Natural killer cell treated with Interleukin-12 subunit alpha and Interleukin-12 subunit beta and Interleukin-15 and Interleukin-18, amount 100 ng/mL, for 72 hours (primary cell): Measurements from ENCODE around the gene KCNJ1. TPM values are rescaled to one million over a fixed set of nuclear protein-coding genes. Genes with fewer than 3 reads are reported as not detected.

Experiments
- ATAC-seq, 2 donors: fragments of 150-1000 bp; cut with Tn5 transposase in 1 of 2; sonication (Bioruptor Pico), chemical (Tn5 transposase) in 1 of 2; 2 replicates each; pipeline ENCODE4 v1.10.0; 2021
- DNase-seq: peaks from one replicate; pipeline ENCODE4 v3.0.0; 2022; ENCODE audit warnings: low spot score
- H3K27ac Mint-ChIP-seq, 2 donors: 1 replicate in 1 of 2; 2 replicates in 1 of 2; pipeline ENCODE4 v1.8.0; 2022; ENCODE audit warnings: mixed read lengths in 2 of 2, mild to moderate bottlenecking in 1 of 2, moderate library complexity in 1 of 2
- H3K27me3 Mint-ChIP-seq, 2 donors: 1 replicate in 1 of 2; 2 replicates in 1 of 2; pipeline ENCODE4 v1.8.0; 2022; ENCODE audit warnings: mixed read lengths in 2 of 2
- H3K36me3 Mint-ChIP-seq: one replicate; pipeline ENCODE4 v1.8.0; 2022; ENCODE audit warnings: mixed read lengths
- H3K4me1 Mint-ChIP-seq, 2 donors: 1 replicate in 1 of 2; 2 replicates in 1 of 2; pipeline ENCODE4 v1.8.0; 2022; ENCODE audit warnings: low read depth in 2 of 2, mixed read lengths in 2 of 2, mild to moderate bottlenecking in 1 of 2
- H3K4me3 Mint-ChIP-seq: one replicate; pipeline ENCODE4 v1.8.0; 2022; ENCODE audit warnings: mixed read lengths
- H3K9me3 Mint-ChIP-seq: 2 replicates; pipeline ENCODE4 v1.8.0; 2022; ENCODE audit warnings: mixed read lengths
- total RNA-seq, 2 donors: library from RNA; stranded (reverse); gene quantifications; one replicate each; pipeline ENCODE4 v1.2.3, GENCODE V29; 2022

KCNJ1 gene
- total RNA-seq, 2 donors from 2014 or later, result not detected

- DNase-seq (no peak), ATAC-seq (no peak)
- no peaks in the 10 kb centered on the region for H3K9me3 Mint-ChIP-seq
- H3K27me3 Mint-ChIP-seq, result peaks cover 0 to 4% of the 10 kb centered on the region in 2 donors
- no peak overlapping the region for H3K27ac Mint-ChIP-seq
- H3K4me3 Mint-ChIP-seq, result no peak overlapping the region
- H3K4me1 Mint-ChIP-seq, result no peaks in the 10 kb centered on the region
- no peaks in the 10 kb centered on the region for H3K36me3 Mint-ChIP-seq
These were observed 4.7 kb downstream of the KCNJ1 start for GRCh38 chr11:128862406-128862805.

- H3K36me3 Mint-ChIP-seq, result no peaks in the 10 kb centered on the region
- no peak for DNase-seq
- H3K4me1 Mint-ChIP-seq, result no peaks in the 10 kb centered on the region
- no peak overlapping the region for H3K27ac Mint-ChIP-seq
- no peaks in the 10 kb centered on the region for H3K9me3 Mint-ChIP-seq
- H3K27me3 Mint-ChIP-seq, result peaks cover 0 to 4% of the 10 kb centered on the region in 2 donors
- no peak for ATAC-seq
- H3K4me3 Mint-ChIP-seq, result no peak overlapping the region
These were observed 6.3 kb downstream of the KCNJ1 start for GRCh38 chr11:128860571-128861361.

DNA sequence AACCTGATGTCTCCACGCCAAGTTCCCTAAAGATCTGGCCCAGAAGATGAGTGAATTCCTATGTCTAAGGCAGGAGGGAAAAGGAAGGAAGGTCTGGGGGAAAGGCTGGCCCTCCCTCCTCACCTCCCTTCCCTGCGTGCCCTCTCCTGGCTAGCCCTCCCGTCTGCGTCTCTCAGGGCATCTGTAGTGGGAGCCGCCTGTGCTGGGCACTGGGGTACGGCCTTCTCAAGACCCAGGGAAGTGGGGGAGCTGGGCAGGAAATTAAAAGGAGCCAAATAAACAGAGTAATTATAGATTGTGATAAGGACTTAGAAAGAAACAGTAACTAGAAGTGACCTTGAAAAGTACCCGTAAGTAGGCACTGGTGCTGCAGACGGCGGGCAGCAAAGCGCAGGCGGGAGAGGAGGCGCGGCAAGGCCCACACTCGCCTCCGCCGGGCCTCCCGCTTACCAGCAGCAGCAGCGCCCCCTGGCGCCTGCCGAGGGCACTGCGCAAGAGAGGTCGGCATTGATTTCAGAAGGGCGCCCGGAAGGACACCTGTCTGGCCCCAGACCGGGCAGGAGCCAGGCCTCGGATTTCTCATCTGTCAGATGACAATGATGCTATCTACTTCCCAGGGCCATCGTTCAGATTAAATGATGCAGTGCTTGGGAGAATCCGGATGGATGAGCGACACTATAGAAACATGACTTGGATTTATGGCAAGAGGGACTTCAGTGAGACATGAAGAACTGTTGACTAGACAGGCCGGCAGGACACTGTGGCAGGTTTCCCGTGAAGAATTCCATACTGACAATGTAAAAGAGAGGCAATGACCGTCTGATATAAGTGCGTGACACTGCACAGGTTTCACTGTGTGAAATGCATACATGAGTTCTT lies 7.3 kb downstream of the KCNJ1 start:
- DNase-seq (peak; percentile 75), ATAC-seq (peak; percentile 84 to 85)
- peaks cover 0 to 4% of the 10 kb centered on the region in 2 donors for H3K27me3 Mint-ChIP-seq
- no peaks in the 10 kb centered on the region for H3K9me3 Mint-ChIP-seq
- H3K27ac Mint-ChIP-seq, result no peak overlapping the region
- no peaks in the 10 kb centered on the region for H3K4me1 Mint-ChIP-seq
- no peaks in the 10 kb centered on the region for H3K36me3 Mint-ChIP-seq
- H3K4me3 Mint-ChIP-seq, result no peak overlapping the region

DNA sequence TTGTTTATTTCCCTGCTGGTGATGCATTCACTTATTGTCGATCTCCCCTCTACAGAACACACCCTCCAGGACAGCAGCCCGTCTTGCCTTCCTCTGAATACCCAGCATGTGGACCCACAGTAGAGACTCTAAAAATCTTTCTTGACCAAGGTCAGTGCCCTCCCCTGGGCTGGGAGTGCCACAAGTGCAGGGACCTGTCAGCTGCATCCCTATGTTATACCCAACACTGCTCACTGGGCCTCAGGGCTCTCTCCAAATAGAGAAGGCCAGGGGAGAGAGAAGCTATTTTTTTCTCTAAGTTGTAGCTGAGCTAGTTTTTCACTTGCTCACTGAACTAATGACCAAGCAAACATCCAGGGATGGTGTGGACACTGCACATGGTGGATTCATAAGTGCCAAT lies 9.8 kb downstream of the KCNJ1 start:
- H3K27me3 Mint-ChIP-seq, result peaks cover 0 to 2% of the 10 kb centered on the region in 2 donors
- H3K27ac Mint-ChIP-seq, result no peak overlapping the region
- H3K36me3 Mint-ChIP-seq, result no peaks in the 10 kb centered on the region
- H3K4me1 Mint-ChIP-seq, result peaks cover 0 to 2% of the 10 kb centered on the region in 2 donors
- ATAC-seq (no peak), DNase-seq (no peak)
- H3K9me3 Mint-ChIP-seq, result no peaks in the 10 kb centered on the region
- H3K4me3 Mint-ChIP-seq, result no peak overlapping the region

DNA sequence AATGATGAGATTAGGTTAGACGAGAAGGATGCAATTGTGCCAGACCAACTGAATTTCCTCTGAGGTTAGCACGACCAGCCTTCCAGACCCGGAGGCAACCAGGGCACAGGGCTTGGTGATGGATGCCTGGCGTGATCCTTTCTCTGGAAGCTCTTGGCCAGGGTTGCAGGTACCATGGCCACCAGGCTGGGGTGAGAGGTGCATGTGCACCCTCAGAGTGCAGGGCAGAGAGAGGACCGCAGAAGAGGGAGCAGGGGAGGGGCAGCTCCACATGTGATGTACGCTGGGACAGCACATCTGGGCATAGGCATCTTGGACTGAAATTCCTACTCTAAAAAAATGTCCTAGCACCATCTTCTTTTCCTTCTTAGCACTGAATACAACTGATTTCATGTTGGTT lies 10.9 kb downstream of the KCNJ1 start:
- ATAC-seq (no peak), DNase-seq (no peak)
- Mint-ChIP-seq H3K27me3 (peaks cover 0 to 2% of the 10 kb centered on the region in 2 donors), H3K9me3 (no peaks in the 10 kb centered on the region), H3K4me3 (no peak overlapping the region), H3K36me3 (no peaks in the 10 kb centered on the region), H3K4me1 (peaks cover 0 to 2% of the 10 kb centered on the region in 2 donors), H3K27ac (no peak overlapping the region)

DNA sequence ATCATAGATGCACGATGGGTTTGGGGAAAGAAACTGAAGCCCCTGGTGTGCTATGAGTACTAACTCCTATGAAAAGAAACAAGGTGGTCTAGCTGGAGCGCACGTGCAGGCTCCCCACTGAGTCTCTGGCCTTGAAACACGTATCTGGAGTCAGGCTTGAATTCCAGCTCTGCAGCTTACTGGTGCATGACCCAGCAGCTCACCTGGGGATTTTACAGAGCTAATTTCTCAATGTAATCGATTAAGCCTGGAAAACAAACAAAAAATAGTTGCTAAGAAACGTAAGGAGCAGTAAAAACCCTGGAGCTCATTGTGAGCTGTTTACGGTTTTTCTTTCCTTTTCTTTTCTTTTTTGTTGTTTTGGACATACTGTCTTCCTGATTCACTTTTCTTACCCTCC lies 12.3 kb downstream of the KCNJ1 start:
- Mint-ChIP-seq H3K36me3 (no peaks in the 10 kb centered on the region), H3K27ac (no peak overlapping the region), H3K9me3 (no peaks in the 10 kb centered on the region), H3K27me3 (no peaks in the 10 kb centered on the region), H3K4me3 (no peak overlapping the region), H3K4me1 (peaks cover 0 to 2% of the 10 kb centered on the region in 2 donors)
- ATAC-seq (no peak), DNase-seq (no peak)

GRCh38 chr11:128853559-128853958 lies 13.5 kb downstream of the KCNJ1 start:
- DNase-seq, result no peak
- ATAC-seq, result no peak
- no peaks in the 10 kb centered on the region for H3K27me3 Mint-ChIP-seq
- peaks cover 4 to 8% of the 10 kb centered on the region in 2 donors for H3K4me1 Mint-ChIP-seq
- H3K27ac Mint-ChIP-seq, result no peak overlapping the region
- H3K36me3 Mint-ChIP-seq, result no peaks in the 10 kb centered on the region
- H3K4me3 Mint-ChIP-seq, result no peak overlapping the region
- no peaks in the 10 kb centered on the region for H3K9me3 Mint-ChIP-seq

DNA sequence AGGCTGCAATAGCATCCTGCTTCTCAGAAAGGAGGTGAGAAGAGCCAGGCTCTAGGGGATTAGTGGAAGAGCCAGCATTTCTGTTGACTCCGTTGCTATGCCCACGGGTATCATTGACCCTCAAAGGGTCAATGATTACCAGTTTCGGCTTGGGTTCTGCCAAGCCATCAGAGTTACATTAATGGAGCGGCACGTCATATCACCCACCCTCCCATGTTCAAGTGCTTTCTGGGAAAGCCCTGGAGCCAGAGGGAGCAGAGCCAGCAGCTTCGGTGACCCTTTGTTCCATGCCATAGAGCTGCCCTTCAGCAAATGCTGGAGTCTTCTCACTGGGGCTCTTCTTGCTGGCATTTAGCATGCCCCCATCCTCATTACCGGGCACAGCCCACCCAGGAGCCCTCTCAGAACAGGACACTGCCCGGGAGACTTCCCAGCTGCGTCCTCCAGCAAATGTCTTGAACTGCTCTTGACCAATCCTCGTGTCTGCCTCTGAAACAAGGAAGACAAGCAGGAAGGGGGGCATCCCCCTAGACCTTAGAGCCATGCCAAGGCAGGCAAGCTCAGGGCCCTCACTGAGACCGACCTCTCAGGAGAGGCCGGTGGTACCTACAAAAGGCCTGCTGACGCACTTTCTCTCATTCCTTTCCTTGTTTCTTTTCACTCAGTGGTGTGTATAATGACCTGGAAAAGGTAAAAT lies 14.6 kb downstream of the KCNJ1 start:
- H3K4me1 Mint-ChIP-seq, result peaks cover 5 to 10% of the 10 kb centered on the region in 2 donors
- H3K4me3 Mint-ChIP-seq, result no peak overlapping the region
- no peak overlapping the region for H3K27ac Mint-ChIP-seq
- DNase-seq (no peak), ATAC-seq (no peak)
- no peaks in the 10 kb centered on the region for H3K36me3 Mint-ChIP-seq
- H3K27me3 Mint-ChIP-seq, result no peaks in the 10 kb centered on the region
- no peaks in the 10 kb centered on the region for H3K9me3 Mint-ChIP-seq

GRCh38 chr11:128848815-128849455 lies 18.2 kb downstream of the KCNJ1 start:
- Mint-ChIP-seq H3K9me3 (no peaks in the 10 kb centered on the region), H3K4me3 (no peak overlapping the region), H3K27ac (no peak overlapping the region), H3K4me1 (peaks cover 14 to 24% of the 10 kb centered on the region in 2 donors), H3K27me3 (no peaks in the 10 kb centered on the region), H3K36me3 (no peaks in the 10 kb centered on the region)
- ATAC-seq (peak; percentile 82 to 83), DNase-seq (no peak)

DNA sequence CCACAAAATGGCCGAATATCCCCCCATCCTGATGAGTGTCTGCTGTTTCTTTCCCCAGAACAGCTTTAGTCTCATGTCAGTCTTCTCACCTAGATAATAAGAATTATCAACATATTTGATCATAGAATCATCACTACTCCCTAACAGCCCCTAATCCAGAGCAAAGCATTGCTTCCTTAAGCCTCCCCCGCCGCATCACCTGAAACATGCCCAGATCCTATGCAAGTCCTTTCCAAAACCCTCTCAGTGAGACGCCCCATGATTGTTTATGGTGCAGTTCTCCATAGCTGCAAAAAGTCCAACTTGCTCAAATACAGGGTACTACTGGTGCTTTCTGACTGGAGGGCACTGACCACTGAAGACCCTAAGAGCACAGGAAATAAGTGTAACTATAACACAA lies 20.1 kb downstream of the KCNJ1 start:
- no peak for DNase-seq
- H3K9me3 Mint-ChIP-seq, result no peaks in the 10 kb centered on the region
- ATAC-seq, result no peak
- no peak overlapping the region for H3K27ac Mint-ChIP-seq
- no peak overlapping the region for H3K4me3 Mint-ChIP-seq
- peaks cover 19 to 27% of the 10 kb centered on the region in 2 donors for H3K4me1 Mint-ChIP-seq
- H3K27me3 Mint-ChIP-seq, result no peaks in the 10 kb centered on the region
- no peaks in the 10 kb centered on the region for H3K36me3 Mint-ChIP-seq

DNA sequence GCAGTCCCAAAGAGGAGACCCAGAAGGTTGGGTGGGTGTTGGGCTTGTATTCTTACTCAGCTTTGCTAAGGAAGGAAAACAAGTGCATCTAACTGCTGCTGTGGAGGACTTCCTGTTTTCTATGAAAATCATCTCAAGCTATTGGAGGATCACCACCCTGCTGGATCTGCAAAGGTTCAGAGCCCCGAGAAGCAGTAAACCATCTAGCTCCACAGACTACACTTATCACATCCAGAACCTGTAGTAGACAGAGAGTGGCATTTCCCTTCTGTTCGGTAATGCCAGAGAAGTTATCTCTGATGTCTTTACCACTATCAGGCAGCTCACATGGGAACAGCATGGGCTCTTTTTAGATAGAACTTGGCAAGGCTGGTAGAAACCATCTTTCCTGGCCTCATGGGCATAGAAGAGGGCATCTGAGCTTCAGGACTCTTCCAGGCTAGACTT lies 21.7 kb downstream of the KCNJ1 start:
- ATAC-seq, result peak in 1 of 2 donors; percentile 34
- Mint-ChIP-seq H3K27me3 (no peaks in the 10 kb centered on the region), H3K4me1 (peaks cover 30 to 37% of the 10 kb centered on the region in 2 donors), H3K4me3 (no peak overlapping the region), H3K36me3 (no peaks in the 10 kb centered on the region), H3K9me3 (no peaks in the 10 kb centered on the region), H3K27ac (no peak overlapping the region)
- no peak for DNase-seq

DNA sequence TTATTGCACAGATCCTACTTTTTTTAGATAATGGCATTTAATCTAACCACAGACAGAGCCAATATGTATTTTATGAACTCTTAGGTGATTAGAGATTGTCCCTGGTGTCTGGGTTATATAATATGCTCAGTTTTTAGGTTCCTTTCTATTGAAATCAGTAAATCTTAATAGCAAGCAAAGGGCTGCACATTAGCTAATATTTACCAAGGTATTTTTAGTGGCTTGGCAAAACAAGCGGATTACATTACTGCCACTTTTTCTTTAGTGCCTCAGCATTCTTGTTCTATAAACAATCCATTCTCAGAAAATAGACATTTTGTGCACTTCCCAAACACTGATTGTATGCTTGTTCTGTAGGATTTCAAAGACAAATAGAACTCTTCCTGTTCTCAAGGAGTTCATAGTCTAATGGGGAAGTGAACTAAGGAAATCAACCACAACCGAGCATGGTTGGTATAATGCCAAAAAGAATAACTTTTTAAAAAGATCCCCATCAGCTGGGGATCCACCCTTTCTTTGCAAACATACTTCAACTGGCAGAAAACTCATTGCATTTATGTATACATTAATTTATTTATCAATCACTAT lies 23.8 kb downstream of the KCNJ1 start:
- H3K27me3 Mint-ChIP-seq, result no peaks in the 10 kb centered on the region
- DNase-seq, result no peak
- H3K4me1 Mint-ChIP-seq, result peaks cover 28 to 30% of the 10 kb centered on the region in 2 donors
- H3K27ac Mint-ChIP-seq, result no peak overlapping the region
- H3K36me3 Mint-ChIP-seq, result no peaks in the 10 kb centered on the region
- no peaks in the 10 kb centered on the region for H3K9me3 Mint-ChIP-seq
- no peak overlapping the region for H3K4me3 Mint-ChIP-seq
- ATAC-seq, result no peak
